HG02943 (cell line): ENCODE measurements around the gene PIK3CB.
A peak's percentile ranks its signal among the peaks of the same experiment; 100 is the strongest.

ENCODE experiments used
- ATAC-seq: cut with Tn5 transposase; IDR thresholded peaks from one replicate; pipeline ENCODE4 v1.9.1; 2021; ENCODE audit warnings: mild to moderate bottlenecking, low read depth, moderate library complexity; ENCODE audit not compliant: unreplicated experiment

The PIK3CB gene

DNA sequence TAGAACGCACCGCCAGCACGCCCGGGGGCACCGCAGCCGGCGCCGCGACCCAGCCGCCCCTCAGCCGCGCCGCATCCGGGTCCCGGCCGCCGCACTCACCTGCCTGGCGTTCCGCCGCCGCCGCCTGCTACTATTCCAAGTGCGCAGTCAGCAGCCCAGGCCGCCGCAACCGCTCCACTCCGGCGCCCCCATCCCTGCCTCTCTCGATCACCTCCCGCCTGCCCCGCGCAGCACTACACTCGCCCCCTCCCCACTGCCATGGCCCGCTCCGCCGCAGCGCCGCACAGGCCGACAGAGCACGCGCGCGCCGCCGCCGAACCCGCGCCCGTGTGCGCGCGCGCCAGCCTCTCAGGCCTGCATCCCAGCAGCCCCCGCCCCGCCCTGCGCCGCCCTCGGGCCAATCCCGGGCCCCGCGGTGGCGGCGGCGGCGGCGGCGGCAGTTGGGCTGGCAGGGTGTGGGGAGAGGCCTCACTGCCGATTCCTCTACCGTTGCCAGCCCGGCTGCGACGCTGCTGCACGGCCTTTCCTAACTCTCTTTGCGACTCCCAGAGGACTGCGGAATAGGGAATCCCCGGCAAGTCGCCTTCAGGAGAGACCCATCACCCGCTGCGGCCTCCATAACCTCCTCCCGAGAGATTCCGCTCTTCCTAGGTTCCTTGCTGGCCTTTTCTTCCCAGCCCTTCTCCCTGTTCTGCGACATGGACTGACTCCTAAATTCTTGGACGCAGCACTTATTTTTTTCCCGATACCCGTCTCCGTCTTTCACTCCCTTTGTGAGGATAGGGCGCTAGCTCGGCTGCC, at the start of gene PIK3CB:
Gene PIK3CB, minus strand, starts transcription at position 333 of the 801 bp plus-strand sequence. CDS start 75,585 bp downstream, outside the sequence.
- ATAC-seq, result peak; percentile 79

DNA sequence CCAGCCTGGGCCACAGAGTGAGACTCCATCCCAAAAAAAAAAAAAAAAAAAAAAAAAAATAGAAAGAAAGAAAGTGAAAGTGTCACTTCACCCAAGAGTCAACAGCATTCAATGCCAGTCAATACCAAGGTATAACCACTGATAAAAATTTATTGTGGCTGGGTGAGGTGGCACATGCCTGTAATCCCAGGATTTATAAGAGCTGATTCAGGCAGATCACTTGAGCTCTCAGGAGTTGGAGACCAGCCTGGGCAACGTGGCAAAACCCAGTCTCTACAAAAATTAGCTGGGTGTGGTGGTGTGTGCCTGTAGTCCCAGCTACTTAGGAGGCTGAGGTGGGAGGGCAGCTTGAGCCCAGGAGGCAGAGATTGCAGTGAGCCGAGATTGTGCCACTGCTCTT, 46.5 kb upstream of the PIK3CB start:
- no peak for ATAC-seq

DNA sequence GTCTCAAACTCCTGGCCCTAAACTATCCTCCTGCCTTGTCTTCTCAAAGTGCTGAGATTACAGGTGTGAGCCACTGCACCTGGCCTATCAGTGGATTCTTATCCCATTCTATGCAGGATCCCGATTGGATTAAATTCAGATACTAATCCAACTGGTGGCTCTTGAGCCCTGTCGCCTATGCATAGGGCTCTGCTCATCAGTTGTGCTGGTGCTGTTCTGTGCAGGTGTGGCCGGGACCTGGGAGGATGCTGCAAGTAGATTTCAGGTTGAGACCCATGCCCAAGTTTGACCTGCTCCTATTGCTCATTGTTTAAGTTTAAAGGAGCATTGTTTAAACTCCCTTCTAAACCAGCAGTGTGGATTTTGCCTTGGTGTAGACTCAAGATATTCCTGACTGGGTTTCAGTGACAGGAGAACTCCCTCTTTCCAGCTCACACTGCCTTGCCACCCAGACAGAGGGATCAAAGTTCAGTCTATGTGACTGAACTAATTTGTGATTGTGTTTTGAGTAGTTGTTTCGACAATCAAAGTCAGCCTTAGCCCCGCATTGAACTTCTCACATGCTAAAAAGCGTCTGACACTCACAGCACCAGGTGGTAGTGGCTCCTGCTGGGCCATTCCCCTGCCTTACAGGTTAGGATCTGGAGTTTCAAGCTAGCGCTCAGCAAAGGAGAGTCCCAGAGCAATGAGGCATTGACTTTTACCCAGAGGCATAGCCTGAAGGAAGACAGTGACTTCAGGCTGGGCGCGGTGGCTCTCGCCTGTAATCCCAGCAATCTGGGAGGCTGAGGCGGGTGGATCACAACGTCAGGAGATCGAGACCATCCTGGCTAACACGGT, 45.0 kb upstream of the PIK3CB start:
- no peak for ATAC-seq

DNA sequence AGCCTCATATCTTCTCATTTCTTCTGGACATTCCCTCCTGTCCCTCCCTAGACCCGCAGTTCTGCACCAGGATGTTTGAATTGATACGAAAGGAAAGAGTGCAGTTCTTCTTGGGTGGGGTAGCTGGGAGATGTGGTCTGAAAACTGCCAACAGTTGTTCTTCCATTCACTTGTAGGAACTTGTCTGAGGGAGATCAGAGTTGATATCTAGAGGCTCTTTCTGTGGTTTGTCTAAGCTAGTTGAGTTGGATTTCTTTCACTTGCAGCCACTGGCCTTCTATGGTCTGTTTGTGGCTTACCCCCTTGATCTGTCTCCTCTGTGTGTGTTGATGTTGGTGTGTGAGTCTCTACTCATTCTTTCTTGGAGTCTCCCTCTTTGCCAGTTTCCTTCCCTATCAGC, 42.5 kb upstream of the PIK3CB start:
- ATAC-seq, result no peak

DNA sequence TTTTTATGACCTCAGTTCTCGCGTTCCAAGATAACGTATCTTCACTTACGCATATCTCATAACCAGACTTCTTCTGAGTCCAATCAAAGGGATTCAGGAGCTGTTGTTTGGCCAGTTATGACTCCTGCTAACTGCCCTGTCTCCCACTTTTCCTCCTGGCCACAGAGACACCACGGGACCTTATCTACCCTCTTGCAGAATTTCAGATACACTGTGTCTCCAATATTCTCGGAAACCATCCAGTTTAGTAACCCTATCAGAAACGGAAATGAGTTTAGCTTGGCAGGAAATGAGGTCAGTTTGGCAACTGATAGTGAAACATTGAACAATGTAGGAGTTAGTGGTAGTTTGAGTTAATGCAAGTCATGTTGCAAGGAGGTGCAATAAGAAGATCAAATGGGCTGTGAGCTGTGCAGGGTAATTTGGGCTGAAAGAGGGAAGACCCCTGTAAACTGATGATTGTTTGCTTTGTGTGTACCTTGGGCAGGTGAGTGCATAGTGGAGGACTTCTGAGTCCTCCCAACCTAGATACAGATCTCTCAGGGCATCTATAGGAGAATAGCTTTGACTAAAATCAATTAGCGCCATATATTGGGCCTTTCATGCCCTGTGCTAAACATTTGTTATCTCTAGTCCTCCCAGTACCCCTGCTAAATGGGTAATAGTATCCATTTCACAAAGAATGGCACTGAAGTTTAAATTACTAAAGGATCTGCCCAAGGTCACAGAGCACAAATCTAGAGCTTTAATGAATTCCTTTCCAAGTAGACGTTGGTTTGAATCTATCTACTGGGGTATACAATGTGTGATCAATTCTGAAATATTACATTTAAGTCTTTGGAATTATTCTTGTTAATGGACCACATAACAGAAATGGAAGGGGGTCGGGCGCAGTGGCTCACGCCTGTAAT, 41.3 kb upstream of the PIK3CB start:
- ATAC-seq, result no peak

DNA sequence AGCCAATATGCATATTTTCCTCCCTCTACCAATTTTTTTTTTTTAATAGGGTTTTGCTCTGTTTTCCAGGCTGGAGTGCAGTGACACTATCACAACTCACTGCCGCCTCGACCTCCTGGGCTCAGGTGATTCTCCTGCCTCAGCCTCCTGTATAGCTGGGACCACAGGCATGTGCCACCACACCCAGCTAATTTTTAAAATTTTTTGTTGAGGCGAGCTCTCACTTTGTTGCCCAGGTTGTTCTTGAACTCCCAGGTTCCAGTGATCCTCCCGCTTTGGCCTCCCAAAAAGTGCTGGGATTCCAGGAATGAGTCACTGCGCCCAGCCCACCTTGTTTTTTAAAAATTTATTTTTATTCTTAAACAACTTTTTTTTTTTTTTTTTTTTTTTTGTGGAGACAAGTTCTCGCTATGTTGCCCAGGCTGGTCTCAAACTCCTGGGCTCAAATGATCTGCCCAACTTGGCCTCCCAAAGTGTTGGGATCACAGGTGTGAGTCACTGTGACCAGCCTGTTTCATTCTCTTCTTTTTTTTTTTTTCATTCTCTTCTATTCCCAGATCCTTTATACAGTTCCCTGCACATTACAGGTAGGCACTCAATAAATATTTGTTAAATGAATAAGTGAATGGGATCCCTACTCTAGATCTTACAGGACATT, 40.5 kb upstream of the PIK3CB start:
- no peak for ATAC-seq

DNA sequence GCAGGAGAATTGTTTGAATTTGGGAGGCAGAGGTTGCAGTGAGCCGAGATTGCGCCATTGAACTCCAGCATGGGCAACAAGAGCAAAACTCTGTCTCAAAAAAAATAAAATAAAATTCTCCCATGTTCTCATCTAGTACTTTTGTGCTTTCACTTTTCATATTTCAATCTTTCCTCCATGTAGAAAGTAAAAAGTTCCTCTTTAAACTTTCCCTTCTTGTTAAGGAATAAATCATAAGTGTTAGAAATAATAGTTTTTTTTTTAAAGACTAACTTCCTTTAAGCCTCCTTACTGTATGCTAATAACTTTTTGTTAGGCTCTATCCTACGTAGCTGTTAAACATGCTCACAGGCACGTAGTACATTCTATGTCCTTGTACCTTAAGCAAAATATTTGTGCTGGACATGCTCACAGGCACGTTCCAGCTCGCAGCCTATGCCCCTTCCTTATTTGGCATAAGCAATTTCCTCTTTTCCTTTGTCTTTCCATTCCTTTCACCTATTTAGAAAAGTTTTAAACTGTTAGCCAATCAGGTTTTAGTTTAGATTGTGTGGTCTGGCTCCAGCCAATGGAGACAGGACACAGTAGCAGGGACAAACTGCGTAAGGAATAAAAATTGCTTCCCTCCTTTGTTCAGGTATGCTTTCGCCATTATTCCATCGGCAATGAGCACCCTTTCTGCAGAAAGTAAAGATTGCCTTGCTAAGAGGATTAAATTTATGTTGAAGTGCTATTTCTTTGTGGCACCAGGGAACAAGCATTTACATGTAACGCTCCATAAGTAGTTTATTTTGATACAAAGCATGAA, 38.9 kb upstream of the PIK3CB start:
- no peak for ATAC-seq

DNA sequence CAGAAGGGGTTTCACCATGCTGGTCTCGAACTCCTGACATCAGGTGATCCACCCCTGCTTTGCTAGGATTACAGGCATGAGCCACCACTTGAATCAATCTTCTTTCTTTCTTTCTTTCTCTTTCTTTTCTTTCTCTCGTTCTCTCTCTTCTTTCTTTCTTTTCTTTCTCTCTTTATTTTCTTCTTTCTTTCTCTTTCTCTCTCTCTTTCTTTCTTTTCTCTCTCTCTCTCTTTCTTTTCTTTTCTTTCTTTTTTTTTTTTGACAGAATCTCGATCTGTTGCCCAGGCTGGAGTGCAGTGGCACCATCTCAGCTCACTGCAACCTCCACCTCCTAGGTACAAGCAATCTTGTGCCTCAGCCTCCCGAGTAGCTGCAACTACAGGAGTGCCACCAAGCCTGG, 37.9 kb upstream of the PIK3CB start:
- ATAC-seq, result no peak

DNA sequence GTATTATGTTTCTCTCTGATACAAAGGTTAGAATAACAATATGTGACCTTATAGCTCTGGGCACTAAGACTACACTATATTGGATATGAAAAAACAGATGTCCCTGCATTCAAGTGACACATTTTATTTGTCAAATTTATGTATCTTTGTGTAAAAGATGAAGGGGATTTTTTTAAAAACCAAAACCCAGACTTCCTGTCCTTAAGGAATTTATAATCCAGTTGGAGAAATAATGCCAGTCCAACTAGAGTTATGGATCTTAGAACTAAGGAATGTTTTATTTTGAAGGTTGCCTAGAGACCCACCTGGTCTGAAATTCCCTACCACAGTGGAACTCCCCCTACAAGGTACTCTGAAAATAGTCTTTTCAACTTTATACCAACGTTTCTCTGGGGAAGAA, 33.3 kb upstream of the PIK3CB start:
- no peak for ATAC-seq

DNA sequence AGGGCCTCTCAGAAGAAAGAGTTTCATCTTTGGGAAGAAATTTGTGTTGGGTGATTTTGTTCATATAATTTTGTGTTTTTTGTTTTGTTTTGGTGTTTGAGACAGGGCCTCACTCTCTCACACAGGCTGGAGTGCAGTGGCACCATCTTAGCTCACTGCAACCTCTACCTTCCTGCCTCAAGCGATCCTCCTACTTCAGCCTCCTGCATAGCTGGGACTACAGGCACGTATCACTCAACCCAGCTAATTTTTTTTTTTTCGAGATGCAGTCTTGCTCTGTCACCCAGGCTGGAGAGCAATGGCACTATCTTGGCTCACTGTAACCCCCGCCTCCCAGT, 29.0 kb upstream of the PIK3CB start:
- ATAC-seq, result no peak

DNA sequence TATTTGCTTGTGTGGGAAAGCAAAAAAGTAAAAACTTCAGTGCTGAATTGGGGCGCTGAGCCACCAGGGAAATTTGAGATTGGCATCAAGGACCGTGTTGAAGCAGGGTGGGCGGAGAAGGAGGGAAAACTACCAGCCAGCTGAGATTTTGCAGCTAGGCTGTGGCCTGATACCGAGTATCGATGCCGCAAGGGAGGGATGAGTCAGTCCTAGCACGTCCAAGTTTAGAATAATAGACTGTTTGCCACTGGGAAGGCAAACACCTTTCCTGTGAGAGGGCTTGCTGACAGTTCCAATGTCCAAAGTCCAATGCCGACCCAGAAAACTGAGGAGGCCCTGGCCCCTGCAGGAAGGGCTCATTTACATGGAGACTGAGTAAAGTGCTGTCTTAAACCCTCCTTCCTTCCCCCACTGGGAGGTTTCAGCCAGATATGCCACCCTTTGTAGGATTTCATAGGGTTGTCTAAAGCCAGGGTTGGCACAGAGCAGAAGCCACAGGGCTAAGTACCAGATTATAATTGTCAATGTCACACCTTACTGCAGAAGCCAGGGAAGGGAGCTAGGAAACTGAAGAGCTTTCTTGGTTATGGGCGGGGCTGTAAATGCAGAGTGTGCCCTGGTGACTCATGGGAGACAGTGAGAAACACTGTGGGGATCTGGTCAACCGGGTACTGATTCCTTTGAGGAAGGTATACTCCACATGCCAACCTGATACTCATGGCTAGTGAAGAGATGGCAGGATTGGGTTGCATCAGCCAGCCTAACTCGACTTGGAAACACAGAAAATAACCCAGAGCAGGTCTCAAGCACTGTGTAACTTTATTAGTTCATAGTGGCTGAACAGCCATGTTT, 28.4 kb upstream of the PIK3CB start:
- no peak for ATAC-seq

DNA sequence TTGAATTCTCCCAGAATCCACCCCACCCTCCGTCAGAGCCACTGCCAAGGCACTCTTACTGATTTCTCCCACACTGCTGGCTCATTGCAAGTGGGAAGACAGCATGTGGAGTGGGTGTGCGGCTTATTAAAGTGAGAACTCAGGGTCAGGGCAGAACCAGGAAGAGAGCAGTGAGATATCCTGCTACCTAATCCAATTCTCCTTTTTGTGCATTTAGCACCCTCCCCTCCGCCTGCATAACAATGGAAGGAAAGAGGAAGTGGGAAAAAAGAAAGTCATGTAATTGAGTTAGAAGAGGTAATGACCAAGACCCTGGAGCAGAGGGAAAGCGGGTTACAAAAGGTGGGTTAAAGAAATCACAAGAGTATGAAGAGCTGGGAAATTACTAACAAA, 27.8 kb upstream of the PIK3CB start:
- no peak for ATAC-seq

DNA sequence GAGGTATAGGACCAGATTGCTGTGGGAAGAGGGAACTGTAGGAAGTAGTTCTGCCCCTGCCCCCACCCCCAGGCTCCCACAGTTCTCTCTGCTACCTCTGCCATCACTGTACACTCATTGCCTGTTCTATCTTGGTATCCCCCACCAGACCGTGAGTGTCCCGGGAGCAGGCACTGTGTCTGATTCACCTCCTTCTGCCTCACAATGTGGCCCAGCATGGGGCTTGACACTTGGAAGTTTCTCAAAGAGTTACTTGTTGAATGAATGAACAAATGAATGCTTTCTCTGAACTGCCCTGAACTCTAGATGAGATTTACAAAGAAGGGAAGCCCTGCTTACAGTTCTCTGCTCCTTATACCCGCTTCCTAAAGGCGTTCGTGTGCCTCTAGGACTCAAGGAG, 27.1 kb upstream of the PIK3CB start:
- no peak for ATAC-seq

DNA sequence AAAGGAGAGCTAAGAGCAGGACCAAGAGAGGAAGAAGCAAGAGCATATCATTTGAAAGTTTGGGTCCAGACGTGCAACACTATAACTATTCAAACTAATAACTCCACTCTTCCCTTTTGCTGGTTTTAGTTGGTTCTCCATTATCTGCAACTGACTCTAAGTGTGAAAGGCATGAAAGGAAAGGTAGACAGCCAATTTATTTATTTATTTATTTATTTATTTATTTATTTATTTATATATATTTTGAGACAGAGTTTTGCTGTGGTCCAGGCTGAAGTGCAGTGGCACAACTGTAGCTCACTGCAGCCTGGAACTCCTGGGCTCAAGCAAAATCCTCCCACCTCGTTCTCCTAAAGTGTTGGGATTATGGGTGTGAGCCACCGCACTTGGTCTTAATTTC, 22.1 kb upstream of the PIK3CB start:
- no peak for ATAC-seq

DNA sequence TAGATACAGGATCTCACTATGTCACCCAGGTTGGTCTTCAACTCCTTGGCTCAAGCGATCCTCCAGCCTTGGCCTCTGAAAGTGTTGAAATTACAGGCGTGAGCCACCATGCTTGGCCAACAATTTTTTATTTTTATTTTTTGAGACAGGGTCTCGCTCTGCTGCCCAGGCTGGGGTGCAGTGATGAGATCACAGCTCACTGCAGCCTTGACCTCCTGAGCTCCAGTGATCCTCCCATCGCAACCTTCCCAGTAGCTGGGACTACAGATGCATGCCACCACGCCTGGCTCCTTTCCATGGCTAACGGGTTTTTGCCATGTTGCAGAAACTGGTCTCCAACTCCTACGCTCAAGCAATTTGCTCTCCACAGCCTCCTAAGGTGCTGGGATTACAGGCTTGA, 20.2 kb upstream of the PIK3CB start:
- ATAC-seq, result no peak

DNA sequence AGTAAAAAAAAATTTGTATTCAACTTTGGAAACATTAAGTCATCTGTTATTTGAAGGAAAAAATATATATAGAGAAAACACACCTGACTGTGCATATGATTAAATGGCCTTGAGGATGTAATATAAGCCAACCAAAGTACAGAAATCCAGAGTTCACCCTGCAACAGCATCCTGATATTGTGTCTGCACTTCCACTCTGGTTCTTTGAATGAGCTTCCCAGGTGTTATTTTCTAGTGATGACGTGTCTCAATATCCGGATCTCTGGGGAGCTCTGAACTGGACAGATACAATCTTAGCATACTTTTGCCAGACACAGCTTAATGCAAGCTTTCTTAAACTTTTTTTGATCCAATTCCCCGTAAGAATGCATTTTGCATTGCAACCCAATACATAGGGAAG, 19.5 kb upstream of the PIK3CB start:
- ATAC-seq, result no peak

DNA sequence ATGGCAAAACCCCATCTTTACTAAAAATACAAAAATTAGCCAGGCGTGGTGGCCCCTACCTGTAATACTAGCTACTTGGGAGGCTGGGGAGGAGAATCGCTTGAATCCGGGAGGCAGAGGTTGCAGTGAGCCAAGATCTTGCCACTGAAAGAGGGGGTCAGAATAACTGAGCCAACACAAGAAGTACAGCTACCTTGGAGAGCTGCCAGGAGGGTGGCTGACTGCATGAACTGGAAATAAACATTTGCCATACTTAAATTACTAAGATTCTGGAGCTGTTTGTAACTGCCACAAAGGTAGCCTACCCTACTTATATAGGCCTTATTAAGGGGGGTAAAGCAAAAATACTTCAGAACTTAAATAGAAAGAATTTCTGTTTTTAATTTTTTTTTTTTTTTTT, 15.4 kb upstream of the PIK3CB start:
- no peak for ATAC-seq

DNA sequence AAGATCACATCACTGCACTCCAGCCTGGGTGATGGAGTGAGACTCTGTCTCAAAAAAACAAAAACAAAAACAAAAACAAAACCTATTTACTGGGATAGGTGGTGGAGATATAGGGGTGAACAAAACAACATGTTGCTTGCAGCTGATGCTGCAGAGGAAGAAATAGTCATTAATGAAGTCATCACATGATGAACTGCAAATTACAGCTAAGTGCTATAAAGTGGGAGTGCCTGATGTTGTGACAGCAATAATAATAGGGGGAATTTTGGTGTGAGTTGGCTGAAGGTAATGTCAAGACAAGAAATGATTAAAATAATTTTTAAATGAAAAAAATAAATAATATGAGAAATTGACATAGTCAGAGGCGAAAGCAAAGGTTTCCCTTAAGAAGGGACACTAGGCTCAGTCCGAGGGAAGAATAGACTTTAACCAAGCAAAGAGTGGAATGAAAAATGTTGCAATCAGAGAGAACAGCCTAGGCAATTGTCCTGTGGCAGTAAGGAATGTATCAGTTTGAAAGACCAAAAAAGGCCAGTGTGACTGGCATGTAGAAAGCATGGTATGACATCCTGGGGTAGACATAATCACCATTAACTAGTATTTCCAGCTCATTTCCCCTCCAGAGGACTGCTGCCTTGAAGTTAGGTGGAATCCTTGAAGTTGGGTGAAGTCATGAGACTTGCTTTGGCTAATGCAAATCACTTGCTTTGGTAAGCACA, 14.7 kb upstream of the PIK3CB start:
- no peak for ATAC-seq
